Measurements from ENCODE around the gene LLGL1. TPM values are rescaled to one million over a fixed set of nuclear protein-coding genes. Genes with fewer than 3 reads are reported as not detected.

Gene LLGL1
- total RNA-seq, 1 experiment from 2014 or later, result 16.4 TPM

DNA sequence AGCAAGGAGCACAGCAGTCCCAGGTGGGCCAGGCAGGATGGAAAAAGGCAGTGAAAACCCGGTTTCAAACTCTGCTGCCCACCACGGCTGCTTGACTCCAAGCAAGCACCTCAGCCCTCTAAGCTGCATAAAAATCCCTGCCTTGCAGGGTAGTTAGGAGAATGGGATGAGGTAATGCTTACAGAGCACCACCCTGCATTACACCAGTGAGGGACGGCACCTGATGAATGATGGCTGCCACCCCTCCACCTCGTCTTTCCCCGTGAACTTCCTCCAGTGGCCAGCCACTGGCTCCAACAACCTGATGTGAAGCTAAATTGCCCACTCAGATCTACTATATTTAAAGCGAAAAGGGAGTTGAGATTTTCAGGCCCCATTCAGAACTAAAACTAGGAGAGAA lies 56.4 kb downstream of the LLGL1 start:
- Mint-ChIP-seq H3K27ac (ENCODE audit: low read depth, unreplicated experiment) (no peak overlapping the region), H3K27me3 (ENCODE audit: insufficient read depth, unreplicated experiment) (no peaks in the 10 kb centered on the region), H3K4me1 (ENCODE audit: insufficient read depth, unreplicated experiment) (no peaks in the 10 kb centered on the region), H3K4me3 (ENCODE audit: unreplicated experiment) (no peak overlapping the region), H3K9me3 (ENCODE audit: unreplicated experiment) (no peaks in the 10 kb centered on the region), H3K36me3 (ENCODE audit: insufficient read depth, unreplicated experiment) (peaks cover 86% of the 10 kb centered on the region)
- ChIA-PET POLR2A (interaction anchor here (1.2 kb wide), 2 partner anchors 29 to 31 kb away, joined by 3 to 5 read pairs; no protein-coding TSS in a partner anchor), CTCF (interaction anchor here (0.5 to 0.6 kb wide), 2 partner anchors 16 to 97 kb away, joined by 3 read pairs; no protein-coding TSS in a partner anchor)
- BruUV-seq (replicated peaks), result no TSS peak
- intact Hi-C loops (cut with micrococcal nuclease), result no loop called here
- DNase-seq (ENCODE audit: unreplicated experiment), result no peak
- TF ChIP-seq, protein P1, sequence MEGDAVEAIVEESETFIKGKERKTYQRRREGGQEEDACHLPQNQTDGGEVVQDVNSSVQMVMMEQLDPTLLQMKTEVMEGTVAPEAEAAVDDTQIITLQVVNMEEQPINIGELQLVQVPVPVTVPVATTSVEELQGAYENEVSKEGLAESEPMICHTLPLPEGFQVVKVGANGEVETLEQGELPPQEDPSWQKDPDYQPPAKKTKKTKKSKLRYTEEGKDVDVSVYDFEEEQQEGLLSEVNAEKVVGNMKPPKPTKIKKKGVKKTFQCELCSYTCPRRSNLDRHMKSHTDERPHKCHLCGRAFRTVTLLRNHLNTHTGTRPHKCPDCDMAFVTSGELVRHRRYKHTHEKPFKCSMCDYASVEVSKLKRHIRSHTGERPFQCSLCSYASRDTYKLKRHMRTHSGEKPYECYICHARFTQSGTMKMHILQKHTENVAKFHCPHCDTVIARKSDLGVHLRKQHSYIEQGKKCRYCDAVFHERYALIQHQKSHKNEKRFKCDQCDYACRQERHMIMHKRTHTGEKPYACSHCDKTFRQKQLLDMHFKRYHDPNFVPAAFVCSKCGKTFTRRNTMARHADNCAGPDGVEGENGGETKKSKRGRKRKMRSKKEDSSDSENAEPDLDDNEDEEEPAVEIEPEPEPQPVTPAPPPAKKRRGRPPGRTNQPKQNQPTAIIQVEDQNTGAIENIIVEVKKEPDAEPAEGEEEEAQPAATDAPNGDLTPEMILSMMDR (IDR thresholded peaks at IDR 0.05; ENCODE audit: unreplicated experiment), result no peak

DNA sequence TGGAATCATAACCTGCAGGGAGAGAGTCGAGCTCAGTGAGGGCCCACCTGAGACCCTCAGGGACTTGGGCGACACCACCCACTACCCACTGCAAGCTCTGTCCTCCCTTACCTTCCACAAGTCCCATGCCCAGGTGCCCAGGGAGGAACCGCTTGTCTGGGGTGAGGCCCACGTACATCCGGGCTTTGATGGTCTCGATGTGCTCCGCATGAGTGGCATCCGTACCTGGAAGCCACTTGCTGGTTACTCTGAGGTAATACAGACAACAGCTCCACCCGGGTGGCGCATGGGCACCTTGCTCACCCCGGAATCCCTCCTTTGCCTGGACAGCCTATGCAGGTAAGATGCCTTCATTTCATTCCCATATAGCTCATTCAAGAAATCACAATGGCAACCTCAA lies 59.9 kb downstream of the LLGL1 start:
- H3K27me3 Mint-ChIP-seq (ENCODE audit: insufficient read depth, unreplicated experiment), result no peaks in the 10 kb centered on the region
- ChIA-PET CTCF (interaction anchor here (1.3 kb wide), 1 partner anchor 15 kb away, joined by 9 read pairs; no protein-coding TSS in a partner anchor), POLR2A (interaction anchor here (1.2 kb wide), 1 partner anchor 55 kb away, joined by 3 read pairs; no protein-coding TSS in a partner anchor)
- H3K36me3 Mint-ChIP-seq (ENCODE audit: insufficient read depth, unreplicated experiment), result peaks cover 90% of the 10 kb centered on the region
- H3K27ac Mint-ChIP-seq (ENCODE audit: low read depth, unreplicated experiment), result no peak overlapping the region
- H3K4me3 Mint-ChIP-seq (ENCODE audit: unreplicated experiment), result no peak overlapping the region
- no TSS peak for BruUV-seq (replicated peaks)
- H3K4me1 Mint-ChIP-seq (ENCODE audit: insufficient read depth, unreplicated experiment), result no peaks in the 10 kb centered on the region
- H3K9me3 Mint-ChIP-seq (ENCODE audit: unreplicated experiment), result no peaks in the 10 kb centered on the region
- no peak for DNase-seq (ENCODE audit: unreplicated experiment)
- TF ChIP-seq, protein P1 (IDR thresholded peaks at IDR 0.05; ENCODE audit: unreplicated experiment), result no peak
- intact Hi-C loops (cut with micrococcal nuclease), result no loop called here

GRCh38 chr17:18291718-18292540 lies 66.5 kb downstream of the LLGL1 start:
- no peak for DNase-seq (ENCODE audit: unreplicated experiment)
- Mint-ChIP-seq H3K4me1 (ENCODE audit: insufficient read depth, unreplicated experiment) (no peaks in the 10 kb centered on the region), H3K27ac (ENCODE audit: low read depth, unreplicated experiment) (no peak overlapping the region), H3K27me3 (ENCODE audit: insufficient read depth, unreplicated experiment) (no peaks in the 10 kb centered on the region), H3K36me3 (ENCODE audit: insufficient read depth, unreplicated experiment) (peaks cover 80% of the 10 kb centered on the region), H3K4me3 (ENCODE audit: unreplicated experiment) (no peak overlapping the region), H3K9me3 (ENCODE audit: unreplicated experiment) (no peaks in the 10 kb centered on the region)
- no TSS peak for BruUV-seq (replicated peaks)
- intact Hi-C loops (cut with micrococcal nuclease), result no loop called here
- ChIA-PET POLR2A (no interaction called here), CTCF (no interaction called here)
- TF ChIP-seq, protein P1 (IDR thresholded peaks at IDR 0.05; ENCODE audit: unreplicated experiment), result no peak

Other genes starting within 250 kb of the LLGL1 start
- 12.4 and 18.6 TPM in 2 replicates for gene ATPAF2, start 186.5 kb upstream of the LLGL1 start, total RNA-seq (2022)
- gene GID4, start 186.2 kb upstream of the LLGL1 start, total RNA-seq (2022), result 9.8 and 11.0 TPM in 2 replicates
- gene DRG2, start 137.7 kb upstream of the LLGL1 start, total RNA-seq (2022), result 33.8 and 39.5 TPM in 2 replicates
- 0.20 and 1.1 TPM in 2 replicates for gene MYO15A, start 116.9 kb upstream of the LLGL1 start, total RNA-seq (2022)
- 69.5 and 85.1 TPM in 2 replicates for gene ALKBH5, start 41.8 kb upstream of the LLGL1 start, total RNA-seq (2022)
- 564 and 601 TPM in 2 replicates for gene FLII, start 33.1 kb downstream of the LLGL1 start, total RNA-seq (2022)
- gene MIEF2, start 35.0 kb downstream of the LLGL1 start, total RNA-seq (2022), result 12.1 and 14.1 TPM in 2 replicates
- 32.5 and 35.3 TPM in 2 replicates for gene TOP3A, start 89.4 kb downstream of the LLGL1 start, total RNA-seq (2022)
- 10.9 and 16.8 TPM in 2 replicates for gene SMCR8, start 89.7 kb downstream of the LLGL1 start, total RNA-seq (2022)
- 17.0 and 23.0 TPM in 2 replicates for gene SHMT1, start 137.9 kb downstream of the LLGL1 start, total RNA-seq (2022)
- 0.70 and 0.88 TPM in 2 replicates for gene EVPLL, start 152.1 kb downstream of the LLGL1 start, total RNA-seq (2022)

Measured in MCF 10A (cell line).